ENCODE data around the gene URAD. TPM values are rescaled to one million over a fixed set of nuclear protein-coding genes. Genes with fewer than 3 reads are reported as not detected.

The URAD gene
- total RNA-seq, 4 donors from 2014 or later: not detected

DNA sequence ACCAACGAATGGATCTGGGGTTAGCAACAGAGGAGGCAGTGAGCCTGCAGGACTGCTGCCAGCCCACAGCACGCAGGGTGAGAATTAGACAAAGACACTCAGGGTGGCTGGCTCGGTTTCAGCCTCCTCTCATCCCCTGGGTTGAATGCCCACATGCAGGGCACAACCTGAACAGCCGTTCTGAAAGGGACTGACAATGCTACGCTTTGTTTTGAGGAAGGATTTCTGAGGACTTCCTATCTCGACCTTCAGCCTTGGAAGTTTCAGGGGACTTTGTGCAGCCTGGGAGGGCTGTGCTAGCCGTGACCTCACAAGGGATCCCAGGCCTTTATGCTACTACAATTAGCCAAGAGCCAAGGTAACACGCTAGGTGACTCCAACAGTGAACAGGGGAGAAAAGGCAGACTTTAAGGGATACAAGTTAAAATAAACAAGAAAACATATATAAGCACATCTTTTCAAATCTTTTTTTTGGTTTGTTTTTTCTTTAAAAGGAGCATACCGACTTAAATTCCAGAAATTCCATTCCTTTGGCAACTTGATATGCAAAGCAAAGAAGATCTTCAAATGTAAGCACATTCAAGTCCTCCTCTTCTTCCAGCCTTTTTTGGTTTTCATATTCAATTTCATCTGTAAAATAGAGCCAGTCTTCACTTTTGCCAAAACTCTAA is 34.5 kb upstream of the URAD start:
- H3K36me3 ChIP-seq: no peaks in the 10 kb centered on the region
- H3K27ac ChIP-seq: no peak overlapping the region
- peaks cover 12% of the 10 kb centered on the region for H3K27me3 ChIP-seq
- WGBS, 2 donors (ENCODE audit: low coverage in 1 of 2): 51 to 53% methylated on average over 3 to 5 of the region's 9 CpGs
- TF ChIP-seq EP300 (IDR thresholded peaks at IDR 0.05): no peak
- TF ChIP-seq POLR2AphosphoS5 (IDR thresholded peaks at IDR 0.05): no peak
- no peak for TF ChIP-seq POLR2A (IDR thresholded peaks at IDR 0.05)
- TF ChIP-seq, protein P1, sequence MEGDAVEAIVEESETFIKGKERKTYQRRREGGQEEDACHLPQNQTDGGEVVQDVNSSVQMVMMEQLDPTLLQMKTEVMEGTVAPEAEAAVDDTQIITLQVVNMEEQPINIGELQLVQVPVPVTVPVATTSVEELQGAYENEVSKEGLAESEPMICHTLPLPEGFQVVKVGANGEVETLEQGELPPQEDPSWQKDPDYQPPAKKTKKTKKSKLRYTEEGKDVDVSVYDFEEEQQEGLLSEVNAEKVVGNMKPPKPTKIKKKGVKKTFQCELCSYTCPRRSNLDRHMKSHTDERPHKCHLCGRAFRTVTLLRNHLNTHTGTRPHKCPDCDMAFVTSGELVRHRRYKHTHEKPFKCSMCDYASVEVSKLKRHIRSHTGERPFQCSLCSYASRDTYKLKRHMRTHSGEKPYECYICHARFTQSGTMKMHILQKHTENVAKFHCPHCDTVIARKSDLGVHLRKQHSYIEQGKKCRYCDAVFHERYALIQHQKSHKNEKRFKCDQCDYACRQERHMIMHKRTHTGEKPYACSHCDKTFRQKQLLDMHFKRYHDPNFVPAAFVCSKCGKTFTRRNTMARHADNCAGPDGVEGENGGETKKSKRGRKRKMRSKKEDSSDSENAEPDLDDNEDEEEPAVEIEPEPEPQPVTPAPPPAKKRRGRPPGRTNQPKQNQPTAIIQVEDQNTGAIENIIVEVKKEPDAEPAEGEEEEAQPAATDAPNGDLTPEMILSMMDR (IDR thresholded peaks at IDR 0.05): no peak
- no peaks in the 10 kb centered on the region for H3K4me1 ChIP-seq
- no peak overlapping the region for H3K4me3 ChIP-seq
- no peak for ATAC-seq
- no peaks in the 10 kb centered on the region for H3K9me3 ChIP-seq

DNA sequence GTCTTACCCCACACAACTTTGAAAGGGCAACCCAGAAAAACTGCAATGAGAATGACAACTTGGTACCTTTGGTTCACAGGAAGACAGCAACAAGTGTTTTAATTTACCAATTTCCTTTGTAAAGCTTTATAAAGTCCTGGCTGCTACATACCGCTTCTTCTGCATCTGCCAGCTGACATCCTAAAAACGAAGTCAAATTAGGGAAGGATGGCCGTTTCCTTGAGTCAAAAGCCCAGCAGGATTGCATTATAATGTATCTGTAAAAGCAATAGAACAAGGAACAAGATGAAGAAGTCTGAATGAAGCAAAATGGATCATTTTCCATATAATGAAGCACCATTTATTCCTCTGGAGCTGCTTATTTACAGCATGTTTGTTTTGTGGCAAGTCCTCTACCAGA is 25.8 kb upstream of the URAD start:
- Histone ChIP-seq H3K36me3 (no peaks in the 10 kb centered on the region), H3K4me1 (no peaks in the 10 kb centered on the region), H3K27ac (no peak overlapping the region), H3K9me3 (no peaks in the 10 kb centered on the region), H3K27me3 (peaks cover 81% of the 10 kb centered on the region), H3K4me3 (no peak overlapping the region)
- TF ChIP-seq, protein P1 (IDR thresholded peaks at IDR 0.05): no peak
- no peak for TF ChIP-seq EP300 (IDR thresholded peaks at IDR 0.05)
- TF ChIP-seq POLR2AphosphoS5 (IDR thresholded peaks at IDR 0.05): no peak
- no peak for TF ChIP-seq POLR2A (IDR thresholded peaks at IDR 0.05)
- WGBS, 2 donors (ENCODE audit: low coverage in 1 of 2): 34 to 48% methylated on average over 3 of the region's 3 CpGs
- no peak for ATAC-seq

DNA sequence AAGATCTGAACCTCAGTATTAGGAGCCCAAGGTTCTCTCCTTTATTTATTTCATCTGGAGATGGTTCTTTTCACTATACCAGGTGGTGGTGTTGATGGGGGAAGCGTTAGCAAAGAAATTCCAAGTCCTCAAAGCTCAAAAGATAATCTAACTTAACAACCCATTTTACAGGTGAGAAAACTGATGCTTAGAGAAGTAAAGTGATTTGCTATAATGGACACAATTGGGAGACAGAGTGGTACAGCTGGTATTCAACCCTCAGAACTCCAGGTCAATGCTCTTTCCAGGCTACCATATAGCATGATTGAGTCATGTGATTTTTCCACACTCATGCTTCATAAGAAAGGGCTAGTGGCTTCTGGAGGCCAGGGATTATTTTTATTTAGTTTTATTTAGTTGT is 25.0 kb upstream of the URAD start:
- H3K4me1 ChIP-seq: no peaks in the 10 kb centered on the region
- H3K27me3 ChIP-seq: peaks cover 82% of the 10 kb centered on the region
- WGBS, 2 donors (ENCODE audit: low coverage in 1 of 2): 100% methylated on average over 1 of the region's 1 CpG; no CpG with 5 or more reads in 1 of the 2 donors
- H3K36me3 ChIP-seq: no peaks in the 10 kb centered on the region
- H3K4me3 ChIP-seq: no peak overlapping the region
- no peaks in the 10 kb centered on the region for H3K9me3 ChIP-seq
- H3K27ac ChIP-seq: no peak overlapping the region
- no peak for ATAC-seq
- TF ChIP-seq, protein P1 (IDR thresholded peaks at IDR 0.05): no peak

DNA sequence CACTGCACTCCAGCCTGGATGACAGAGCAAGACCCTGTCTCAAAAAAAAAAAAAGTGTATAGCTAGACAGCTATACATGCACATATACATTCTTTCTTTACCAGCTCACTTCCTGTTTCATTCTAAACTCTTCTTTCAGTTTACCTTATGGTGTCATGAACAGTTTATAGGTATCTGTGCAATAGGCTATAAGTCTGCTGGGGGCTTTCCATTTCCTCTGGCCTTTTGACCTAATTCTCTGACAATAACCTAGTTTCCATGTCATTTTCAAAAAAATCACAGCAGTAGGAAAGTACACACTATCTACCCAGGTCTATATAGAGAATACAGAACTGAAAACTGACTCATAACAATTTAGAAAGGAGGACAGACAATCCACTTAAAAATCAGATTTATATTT is 24.4 kb upstream of the URAD start:
- no peaks in the 10 kb centered on the region for H3K36me3 ChIP-seq
- H3K4me3 ChIP-seq: no peak overlapping the region
- no peaks in the 10 kb centered on the region for H3K9me3 ChIP-seq
- H3K27me3 ChIP-seq: peaks cover 81% of the 10 kb centered on the region
- TF ChIP-seq, protein P1 (IDR thresholded peaks at IDR 0.05): no peak
- TF ChIP-seq EP300 (IDR thresholded peaks at IDR 0.05): no peak
- no peak for TF ChIP-seq POLR2AphosphoS5 (IDR thresholded peaks at IDR 0.05)
- TF ChIP-seq POLR2A (IDR thresholded peaks at IDR 0.05): no peak
- ATAC-seq: no peak
- H3K27ac ChIP-seq: no peak overlapping the region
- H3K4me1 ChIP-seq: no peaks in the 10 kb centered on the region

DNA sequence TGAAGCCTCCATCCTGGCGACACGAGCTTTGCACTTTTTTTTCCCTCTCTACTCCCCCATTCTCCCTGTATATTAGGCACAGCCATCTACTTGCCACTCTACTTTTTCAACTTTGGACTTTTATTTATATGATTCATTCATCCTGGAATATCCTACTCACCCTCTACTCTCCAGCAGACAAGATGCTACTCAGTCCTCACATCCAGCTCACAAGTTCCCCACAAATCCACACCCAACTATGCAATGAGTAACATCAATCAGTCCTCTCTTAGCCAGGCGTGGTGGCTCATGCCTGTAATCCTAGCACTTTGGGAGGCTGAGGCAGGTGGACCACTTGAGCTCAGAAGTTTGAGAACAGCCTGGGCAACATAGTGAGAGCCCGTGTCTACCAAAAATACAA is 23.9 kb upstream of the URAD start:
- 84 to 95% methylated on average over 4 of the region's 4 CpGs for WGBS, 2 donors (ENCODE audit: low coverage in 1 of 2)
- Histone ChIP-seq H3K36me3 (no peaks in the 10 kb centered on the region), H3K27ac (no peak overlapping the region), H3K4me1 (no peaks in the 10 kb centered on the region), H3K9me3 (no peaks in the 10 kb centered on the region), H3K27me3 (peaks cover 76% of the 10 kb centered on the region), H3K4me3 (no peak overlapping the region)
- ATAC-seq: no peak
- TF ChIP-seq, protein P1 (IDR thresholded peaks at IDR 0.05): no peak
- TF ChIP-seq POLR2A (IDR thresholded peaks at IDR 0.05) (no peak), POLR2AphosphoS5 (IDR thresholded peaks at IDR 0.05) (no peak), EP300 (IDR thresholded peaks at IDR 0.05) (no peak)
